GM12878 (cell line): Measurements from ENCODE around the gene ADORA2B. TPM values are rescaled to one million over a fixed set of nuclear protein-coding genes. Genes with fewer than 3 reads are reported as not detected.

ENCODE experiments used
- ATAC-seq: fragments of 200-7000 bp; cut with Tn5 transposase; 3 replicates; pipeline ENCODE4 v1.9.1; 2020; ENCODE audit warnings: mild to moderate bottlenecking, moderate library complexity
- BruUV-seq: library from RNA; stranded (reverse); fragments of 400-500 nt; replicated peaks from 2 replicates; lab custom pipeline; 2021; lab: Mats Ljungman, UMichigan
- CTCF ChIA-PET: fragments of 300-600 bp; sonication (Branson Sonifier 250); formaldehyde crosslinking; extraction: SDS; loops from one replicate; lab custom pipeline; 2021; ENCODE audit warnings: inconsistent platforms; lab: Yijun Ruan, JAX
- POLR2A ChIA-PET: fragments of 350-600 bp; formaldehyde crosslinking; extraction: SDS; loops from one replicate; lab custom pipeline; 2021; ENCODE audit warnings: inconsistent platforms; lab: Charles Lee
- RAD21 ChIA-PET: fragments of 300-600 bp; sonication (Branson Sonifier 250); formaldehyde crosslinking; loops from one replicate; lab custom pipeline; 2023; ENCODE audit warnings: antibody characterized with exemption; ENCODE audit not compliant: unreplicated experiment; lab: Charles Lee
- SMC1A ChIA-PET: fragments of 300-600 bp; sonication (Branson Sonifier 250); formaldehyde crosslinking; loops from one replicate; lab custom pipeline; 2023; ENCODE audit not compliant: unreplicated experiment, uncharacterized antibody; lab: Charles Lee
- DNase-seq: peaks from one replicate; pipeline ENCODE4 v3.0.0-alpha.2; 2011; ENCODE audit warnings: low read depth, low spot score
- FAIRE-seq: peaks from 3 replicates; lab custom pipeline; 2011; peaks lifted over from hg19 to GRCh38; lab: Jason Lieb, UNC
- H2AFZ ChIP-seq: 2 replicates; pipeline ENCODE4 v1.6.0; 2011; ENCODE audit warnings: low read depth, low read length, control low read depth; ENCODE audit not compliant: control insufficient read depth
- H3K27ac ChIP-seq: 2 replicates; pipeline ENCODE4 v1.5.1; 2011; ENCODE audit warnings: control low read depth; ENCODE audit not compliant: control insufficient read depth, insufficient read depth
- H3K27me3 ChIP-seq, 2 experiments: replicated peaks in 1 of 2; 2 replicates each; pipeline versions ENCODE4 v1.6.0 to v1.6.1; 2011; ENCODE audit warnings: low read length in 1 of 2; ENCODE audit not compliant: control insufficient read depth in 2 of 2, insufficient read depth in 2 of 2
- H3K36me3 ChIP-seq, 2 experiments: 2 replicates each; pipeline ENCODE4 v1.5.1; 2011; ENCODE audit warnings: low read length in 1 of 2; ENCODE audit not compliant: control insufficient read depth in 2 of 2, insufficient read depth in 2 of 2
- H3K4me1 ChIP-seq: 2 replicates; pipeline ENCODE4 v1.6.1; 2011; ENCODE audit warnings: mild to moderate bottlenecking, low read length, moderate library complexity, mixed read lengths; ENCODE audit not compliant: control insufficient read depth, insufficient read depth
- H3K4me2 ChIP-seq: 2 replicates; pipeline ENCODE4 v1.6.0; 2011; ENCODE audit warnings: control low read depth; ENCODE audit not compliant: control insufficient read depth, insufficient read depth
- H3K4me3 ChIP-seq: fragments of 200-600 bp; sonication (generic); 2 replicates; pipeline ENCODE4 v1.5.1; 2016
- H3K79me2 ChIP-seq: 2 replicates; pipeline ENCODE4 v1.6.0; 2011; ENCODE audit warnings: low read length; ENCODE audit not compliant: control insufficient read depth, insufficient read depth
- H3K9ac ChIP-seq: 2 replicates; pipeline ENCODE4 v1.8.0; 2011; ENCODE audit warnings: low read length, control low read depth, mixed read lengths; ENCODE audit not compliant: control insufficient read depth, insufficient read depth
- H3K9me3 ChIP-seq: replicated peaks from 3 replicates; pipeline ENCODE4 v1.5.1; 2011; ENCODE audit warnings: mild to moderate bottlenecking, low read length; ENCODE audit not compliant: control insufficient read depth, insufficient read depth
- H4K20me1 ChIP-seq: 2 replicates; pipeline ENCODE4 v1.6.0; 2011; ENCODE audit not compliant: control insufficient read depth, insufficient read depth
- CBX3 ChIP-seq: fragments of 200-600 bp; sonication (generic); IDR thresholded peaks from 2 replicates; pipeline ENCODE4 v1.6.1; 2016; ENCODE audit warnings: low read depth, borderline replicate concordance
- CBX5 ChIP-seq: sonication (generic); IDR thresholded peaks from 2 replicates; pipeline ENCODE4 v1.6.1; 2016; ENCODE audit warnings: low read depth, moderate library complexity, mild to moderate bottlenecking, inconsistent platforms
- CREM ChIP-seq: IDR thresholded peaks from 2 replicates; pipeline ENCODE4 v1.6.1; 2014; ENCODE audit warnings: antibody characterized with exemption, low read depth
- IKZF1 ChIP-seq: fragments of 450-650 bp; conservative IDR thresholded peaks from 2 replicates; pipeline ENCODE4 v1.6.1; 2017; ENCODE audit warnings: antibody characterized with exemption, mild to moderate bottlenecking
- LARP7 ChIP-seq: fragments of 450-650 bp; IDR thresholded peaks from 2 replicates; pipeline ENCODE4 v1.6.1; 2017; ENCODE audit warnings: mild to moderate bottlenecking
- STAT3 ChIP-seq: IDR thresholded peaks from 2 replicates; pipeline ENCODE4 v1.6.1; 2011; ENCODE audit warnings: low read depth, low read length, improper control_type of control experiment
- ZBTB40 ChIP-seq: fragments of 450-650 bp; IDR thresholded peaks from 2 replicates; pipeline ENCODE4 v1.6.1; 2016; ENCODE audit warnings: mild to moderate bottlenecking, moderate library complexity, borderline replicate concordance
- ZNF622 ChIP-seq: fragments of 450-650 bp; IDR thresholded peaks from 2 replicates; pipeline ENCODE4 v1.6.1; 2017; ENCODE audit warnings: mild to moderate bottlenecking, inconsistent platforms
- WGBS: methylation state at CpG from one replicate; pipeline ENCODE4 v1.1.6; 2016; ENCODE audit warnings: low lambda C conversion rate; ENCODE audit not compliant: insufficient replicate concordance, insufficient coverage; ENCODE audit errors: missing lambda C conversion rate; 5-methylcytosine and 5-hydroxymethylcytosine counted together
- in situ Hi-C: fragments of 300-500 bp; cut with MboI; formaldehyde crosslinking; loops from 9 replicates; pipeline ENCODE4 v1.14.3; 2018; ENCODE audit warnings: mixed read lengths
- intact Hi-C: fragments of 100-400 bp; cut with micrococcal nuclease; formaldehyde crosslinking; loops from one replicate; pipeline ENCODE4 v1.14.2; 2022; ENCODE audit not compliant: unreplicated experiment
- polyA plus RNA-seq, 11 experiments: library from polyadenylated mRNA; depleted of rRNA in 4 of 11; unstranded in 6 of 11; stranded (reverse) in 5 of 11; fragments of >200 nt; fragmentation: Nextera tagmentation in 4 of 11; fragmentation: Illumina TruSeq in 1 of 11; extraction: Ambion mirVana in 4 of 11; extraction: Trizol in 1 of 11; gene quantifications; 1 replicate in 1 of 11; 2 replicates in 10 of 11; pipeline versions ENCODE4 v1.2.1 to v1.2.3, GENCODE V29; 2011 to 2016; ENCODE audit warnings: inconsistent platforms in 2 of 11, missing spikeins in 2 of 11, low read depth in 1 of 11
- total RNA-seq, 4 experiments: library from RNA; depleted of rRNA in 3 of 4; stranded (reverse); fragments of >200 nt in 3 of 4; fragmentation: Illumina TruSeq in 1 of 4; extraction: Trizol in 1 of 4; gene quantifications; 2 replicates each; pipeline versions ENCODE4 v1.2.1 to v1.2.3, GENCODE V29; 2013 to 2021
- TF ChIP-seq, protein P1 (sequence below): IDR thresholded peaks from 2 replicates; pipeline ENCODE4 v1.6.1; 2012; ENCODE audit warnings: improper control_type of control experiment, low read depth, low read length; ENCODE audit not compliant: insufficient replicate concordance

ADORA2B gene
- total and polyA plus RNA-seq, 10 of the 15 experiments (the other 5 are each of a cell fraction or from before 2014, with no cell fraction given) = 0.05 to 0.42 (median 0.17) TPM

GRCh38 chr17:15971882-15972281 is 27.0 kb downstream of the ADORA2B start:
- Histone ChIP-seq H3K27ac (no peak overlapping the region), H3K9ac (no peak overlapping the region), H3K4me1 (no peaks in the 10 kb centered on the region), H3K4me3 (no peak overlapping the region), H3K79me2 (no peaks in the 10 kb centered on the region), H3K4me2 (no peak overlapping the region), H2AFZ (no peak overlapping the region), H3K27me3 (peaks cover 0 to 4% of the 10 kb centered on the region in 2 experiments; a peak in 1 of 4 replicates), H3K9me3 (no peaks in the 10 kb centered on the region), H4K20me1 (no peaks in the 10 kb centered on the region), H3K36me3 (no peaks in the 10 kb centered on the region)
- no TSS peak for BruUV-seq
- ChIA-PET SMC1A (no interaction called here), CTCF (no interaction called here), RAD21 (no interaction called here), POLR2A (no interaction called here)
- ATAC-seq = no peak
- FAIRE-seq = no peak
- intact Hi-C loops (no loop called here), in situ Hi-C loops (no loop called here)
- DNase-seq = no peak
- 70% methylated on average over 5 of the region's 5 CpGs for WGBS
- TF ChIP-seq ZBTB40 (no peak), STAT3 (no peak), LARP7 (no peak), CBX3 (no peak), CBX5 (no peak), CREM (no peak), ZNF622 (no peak), IKZF1 (no peak)
- TF ChIP-seq, protein P1, sequence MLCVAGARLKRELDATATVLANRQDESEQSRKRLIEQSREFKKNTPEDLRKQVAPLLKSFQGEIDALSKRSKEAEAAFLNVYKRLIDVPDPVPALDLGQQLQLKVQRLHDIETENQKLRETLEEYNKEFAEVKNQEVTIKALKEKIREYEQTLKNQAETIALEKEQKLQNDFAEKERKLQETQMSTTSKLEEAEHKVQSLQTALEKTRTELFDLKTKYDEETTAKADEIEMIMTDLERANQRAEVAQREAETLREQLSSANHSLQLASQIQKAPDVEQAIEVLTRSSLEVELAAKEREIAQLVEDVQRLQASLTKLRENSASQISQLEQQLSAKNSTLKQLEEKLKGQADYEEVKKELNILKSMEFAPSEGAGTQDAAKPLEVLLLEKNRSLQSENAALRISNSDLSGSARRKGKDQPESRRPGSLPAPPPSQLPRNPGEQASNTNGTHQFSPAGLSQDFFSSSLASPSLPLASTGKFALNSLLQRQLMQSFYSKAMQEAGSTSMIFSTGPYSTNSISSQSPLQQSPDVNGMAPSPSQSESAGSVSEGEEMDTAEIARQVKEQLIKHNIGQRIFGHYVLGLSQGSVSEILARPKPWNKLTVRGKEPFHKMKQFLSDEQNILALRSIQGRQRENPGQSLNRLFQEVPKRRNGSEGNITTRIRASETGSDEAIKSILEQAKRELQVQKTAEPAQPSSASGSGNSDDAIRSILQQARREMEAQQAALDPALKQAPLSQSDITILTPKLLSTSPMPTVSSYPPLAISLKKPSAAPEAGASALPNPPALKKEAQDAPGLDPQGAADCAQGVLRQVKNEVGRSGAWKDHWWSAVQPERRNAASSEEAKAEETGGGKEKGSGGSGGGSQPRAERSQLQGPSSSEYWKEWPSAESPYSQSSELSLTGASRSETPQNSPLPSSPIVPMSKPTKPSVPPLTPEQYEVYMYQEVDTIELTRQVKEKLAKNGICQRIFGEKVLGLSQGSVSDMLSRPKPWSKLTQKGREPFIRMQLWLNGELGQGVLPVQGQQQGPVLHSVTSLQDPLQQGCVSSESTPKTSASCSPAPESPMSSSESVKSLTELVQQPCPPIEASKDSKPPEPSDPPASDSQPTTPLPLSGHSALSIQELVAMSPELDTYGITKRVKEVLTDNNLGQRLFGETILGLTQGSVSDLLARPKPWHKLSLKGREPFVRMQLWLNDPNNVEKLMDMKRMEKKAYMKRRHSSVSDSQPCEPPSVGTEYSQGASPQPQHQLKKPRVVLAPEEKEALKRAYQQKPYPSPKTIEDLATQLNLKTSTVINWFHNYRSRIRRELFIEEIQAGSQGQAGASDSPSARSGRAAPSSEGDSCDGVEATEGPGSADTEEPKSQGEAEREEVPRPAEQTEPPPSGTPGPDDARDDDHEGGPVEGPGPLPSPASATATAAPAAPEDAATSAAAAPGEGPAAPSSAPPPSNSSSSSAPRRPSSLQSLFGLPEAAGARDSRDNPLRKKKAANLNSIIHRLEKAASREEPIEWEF = no peak
